Measurements from ENCODE around the gene AP5M1.
"Not testable (repeated sequence)": the region's sequence is repeated elsewhere in the genome, so short reads cannot be mapped to it uniquely, and the experiment has no call there.

The AP5M1 gene

GRCh38 chr14:57268161-57269069 is at the start of gene AP5M1, which contains the start of gene EXOC5:
Gene AP5M1 (plus strand): TSS chr14:57268971. CDS start chr14:57269315, 344 bp downstream.
Gene EXOC5 (minus strand): TSS chr14:57268905. CDS start chr14:57268648, 257 bp downstream.
- peak; percentile 97 for DNase-seq

DNA sequence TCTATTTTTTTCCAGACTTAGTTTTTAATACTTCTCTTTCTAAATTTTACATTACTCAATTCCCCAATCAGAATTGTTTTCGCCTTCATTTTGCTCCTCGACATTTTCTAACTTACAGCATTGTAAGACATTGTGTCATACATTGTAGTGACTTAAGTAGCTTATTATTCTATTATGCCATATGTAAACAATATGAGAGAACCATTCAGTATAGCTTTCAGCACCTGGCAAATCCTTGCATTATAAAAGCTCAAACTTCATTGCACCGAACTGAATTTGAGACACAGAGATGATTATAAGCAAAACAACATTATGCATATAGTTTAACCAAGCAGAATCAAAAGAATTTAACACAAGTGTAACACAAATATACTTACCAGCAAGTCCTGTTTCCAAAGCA is 46.8 kb upstream of the AP5M1 start:
- no peak for DNase-seq

DNA sequence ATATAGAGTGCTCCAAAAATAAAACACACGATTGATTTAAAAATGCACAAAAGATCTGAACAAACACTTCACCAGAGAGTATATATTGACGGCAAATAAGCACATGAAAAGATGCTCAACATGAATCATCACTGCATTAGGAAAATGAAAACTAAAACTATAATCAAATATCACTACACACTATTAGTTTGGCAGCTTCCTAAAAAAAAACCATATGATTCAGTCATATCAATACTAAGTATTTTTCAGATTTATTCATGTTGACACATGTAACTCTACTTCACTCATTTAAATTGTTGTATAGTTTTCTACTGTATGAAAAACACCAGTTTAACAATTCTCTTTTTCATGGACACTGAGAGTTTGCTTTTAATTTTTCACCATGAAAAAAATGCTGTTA is 41.7 kb upstream of the AP5M1 start:
- DNase-seq = peak; percentile 24

GRCh38 chr14:57228320-57228719 is 40.5 kb upstream of the AP5M1 start:
- DNase-seq = not testable (repeated sequence)

GRCh38 chr14:57232006-57232405 is 36.8 kb upstream of the AP5M1 start:
- peak; percentile 67 for DNase-seq

GRCh38 chr14:57240115-57240514 is 28.7 kb upstream of the AP5M1 start:
- not testable (repeated sequence) for DNase-seq

DNA sequence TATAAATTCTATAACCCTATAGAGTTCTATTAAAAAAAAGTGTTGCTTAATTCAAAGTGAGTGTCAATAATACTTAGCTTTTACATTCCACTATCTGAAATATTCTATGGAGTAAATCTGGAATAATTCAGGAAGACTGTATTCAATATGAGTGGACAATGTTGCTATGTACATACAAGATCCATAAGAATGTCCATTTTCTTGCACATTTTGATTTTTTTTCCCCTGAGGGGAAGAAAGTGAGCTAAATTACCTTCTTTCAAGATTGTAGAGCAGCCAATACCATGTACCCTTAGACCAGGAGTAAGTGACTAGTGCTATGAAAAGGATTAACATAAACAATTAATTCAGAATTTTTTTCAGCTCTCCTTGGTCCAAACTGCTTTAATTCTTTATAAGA is 25.5 kb upstream of the AP5M1 start:
- DNase-seq = no peak

DNA sequence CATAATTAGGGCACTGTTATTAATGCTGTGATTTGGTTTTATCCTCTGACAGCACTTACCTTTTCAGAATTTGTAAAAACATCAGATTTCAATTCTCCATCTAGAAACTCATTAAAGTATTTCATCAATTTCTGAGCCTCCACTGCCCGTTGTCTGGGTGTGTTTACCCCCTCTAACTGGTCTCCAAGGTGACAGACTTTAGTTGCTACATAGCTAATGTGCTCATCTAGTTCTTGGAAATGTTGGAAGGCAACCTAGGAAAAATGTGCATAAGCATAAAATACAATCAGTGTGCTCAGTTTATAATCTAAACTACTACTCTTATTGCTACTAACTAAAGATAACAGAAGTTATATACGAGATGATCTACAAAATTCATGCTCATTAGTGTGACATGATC is 24.7 kb upstream of the AP5M1 start:
- no peak for DNase-seq

GRCh38 chr14:57245941-57246340 is 22.8 kb upstream of the AP5M1 start:
- no peak for DNase-seq

DNA sequence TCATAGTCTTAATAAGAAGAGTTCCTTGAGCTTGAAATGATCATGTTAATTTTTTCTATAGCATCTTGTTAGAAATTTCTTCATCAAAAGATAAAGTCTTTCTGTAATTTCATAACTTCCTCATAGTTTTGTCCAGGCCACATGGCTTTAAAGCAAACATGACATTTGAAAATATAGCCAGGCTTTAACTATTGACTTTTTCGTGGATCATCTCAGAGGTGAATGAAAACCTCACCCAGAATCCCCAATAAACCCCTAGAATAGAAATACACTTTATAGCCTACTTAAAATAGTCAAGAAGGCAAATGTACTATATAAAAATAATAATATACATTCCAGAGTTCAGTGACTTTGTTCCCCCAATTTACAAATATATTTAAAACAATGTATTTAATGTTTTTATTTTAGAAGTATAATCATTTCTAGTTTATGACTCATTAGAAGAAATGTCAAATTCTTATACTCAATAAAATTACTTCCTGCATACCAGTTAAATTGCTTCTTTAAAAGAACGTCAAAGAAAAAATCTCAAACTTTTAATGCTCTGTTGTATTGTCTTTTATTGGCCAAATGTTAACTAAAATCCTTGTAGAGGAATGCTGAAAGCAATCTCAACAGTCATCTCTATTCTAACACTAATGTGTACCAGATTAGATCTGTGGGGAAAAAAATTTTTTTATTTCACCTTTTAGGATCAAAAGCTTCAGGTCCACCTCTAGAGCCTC is 21.7 kb upstream of the AP5M1 start:
- no peak for DNase-seq

DNA sequence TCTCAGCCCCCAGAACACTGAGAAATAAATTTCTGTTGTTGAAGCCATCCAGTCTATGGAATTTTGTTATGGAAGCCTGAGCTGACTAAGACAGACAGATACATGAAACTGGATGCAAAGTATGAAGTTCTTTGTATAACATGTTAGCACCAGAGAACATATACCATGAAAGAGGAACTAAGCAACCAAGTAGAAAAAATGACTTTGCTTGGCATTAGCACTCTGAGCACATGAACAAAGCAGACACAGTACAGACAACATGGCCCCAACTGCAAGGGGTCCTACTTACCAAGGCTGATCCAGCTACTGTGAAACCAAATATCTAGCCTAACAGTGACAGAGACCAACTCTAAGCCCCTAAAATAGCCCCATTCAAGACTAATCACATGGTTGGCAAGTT is 13.9 kb upstream of the AP5M1 start:
- DNase-seq = no peak

- DNase-seq = not testable (repeated sequence)
Observed at GRCh38 chr14:57258221-57258620, 10.6 kb upstream of the AP5M1 start.

DNA sequence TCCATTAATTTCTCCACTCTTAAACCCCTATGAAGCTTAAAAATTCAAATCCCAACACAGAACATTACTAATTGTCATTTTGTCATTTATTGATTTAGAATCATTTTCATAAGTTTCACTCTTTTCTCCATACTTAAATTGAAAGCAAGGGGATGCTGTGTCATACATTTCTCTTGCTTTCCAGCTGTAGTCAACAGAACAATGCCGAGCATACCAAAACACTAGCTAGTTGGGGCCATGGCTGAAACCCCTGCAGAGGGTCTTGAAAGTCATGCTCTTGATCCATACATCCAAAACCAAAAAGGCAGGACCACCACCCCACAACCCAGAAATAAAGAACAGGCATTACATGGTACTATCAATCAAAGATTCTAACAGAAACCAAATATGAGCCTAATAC is 9.1 kb upstream of the AP5M1 start:
- no peak for DNase-seq

GRCh38 chr14:57261604-57262003 is 7.2 kb upstream of the AP5M1 start:
- DNase-seq = no peak

GRCh38 chr14:57262117-57262516 is 6.7 kb upstream of the AP5M1 start:
- no peak for DNase-seq

GRCh38 chr14:57266065-57266464 is 2.7 kb upstream of the AP5M1 start:
- peak; percentile 19 for DNase-seq

GRCh38 chr14:57273236-57273635 is 4.5 kb downstream of the AP5M1 start:
- no peak for DNase-seq

DNA sequence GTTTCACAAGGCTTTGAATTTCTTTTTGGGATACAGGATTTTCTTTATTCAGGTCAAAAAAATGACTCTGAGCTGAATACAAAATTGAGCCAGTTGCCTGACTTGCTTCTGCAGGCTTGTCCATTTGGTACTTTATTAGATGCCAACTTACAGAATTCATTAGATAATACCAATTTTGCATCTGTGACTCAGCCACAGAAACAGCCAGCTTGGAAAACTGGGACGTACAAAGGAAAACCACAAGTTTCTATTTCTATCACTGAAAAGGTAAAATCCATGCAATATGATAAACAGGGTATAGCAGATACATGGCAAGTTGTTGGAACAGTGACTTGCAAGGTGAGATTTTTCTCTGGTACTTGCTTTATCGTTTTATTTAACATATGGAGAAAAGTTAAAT is 5.8 kb downstream of the AP5M1 start:
- no peak for DNase-seq

DNA sequence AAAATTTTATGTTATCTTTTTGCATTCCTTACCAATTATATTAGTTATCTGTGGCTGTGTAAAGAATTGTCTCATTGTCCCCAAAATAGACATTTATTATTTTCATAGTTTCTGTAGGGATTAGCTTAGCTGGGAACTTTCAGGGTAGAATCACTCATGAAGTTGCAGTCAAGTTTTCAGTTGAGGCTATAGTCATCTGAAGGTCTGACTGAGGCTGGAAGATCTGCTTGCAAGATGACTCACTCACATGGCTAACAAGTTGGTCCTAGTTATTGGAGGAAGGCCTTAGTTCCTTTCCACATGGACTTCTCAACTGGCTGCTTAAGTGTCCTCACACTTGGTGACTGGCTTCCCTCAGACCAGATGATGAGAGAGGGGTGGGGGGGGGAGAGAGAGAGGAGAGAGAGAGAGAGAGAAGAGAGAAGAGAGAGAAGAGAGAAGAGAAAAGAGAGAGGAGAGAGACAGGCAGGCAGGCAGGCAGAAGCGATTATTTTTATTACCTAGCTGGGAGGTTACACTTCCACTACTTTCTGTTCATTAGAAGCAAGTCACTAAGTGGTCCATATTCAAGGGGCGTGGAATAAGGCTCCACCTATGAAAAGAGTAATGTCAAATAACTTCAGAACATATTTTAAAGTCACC is 6.4 kb downstream of the AP5M1 start:
- DNase-seq = no peak

DNA sequence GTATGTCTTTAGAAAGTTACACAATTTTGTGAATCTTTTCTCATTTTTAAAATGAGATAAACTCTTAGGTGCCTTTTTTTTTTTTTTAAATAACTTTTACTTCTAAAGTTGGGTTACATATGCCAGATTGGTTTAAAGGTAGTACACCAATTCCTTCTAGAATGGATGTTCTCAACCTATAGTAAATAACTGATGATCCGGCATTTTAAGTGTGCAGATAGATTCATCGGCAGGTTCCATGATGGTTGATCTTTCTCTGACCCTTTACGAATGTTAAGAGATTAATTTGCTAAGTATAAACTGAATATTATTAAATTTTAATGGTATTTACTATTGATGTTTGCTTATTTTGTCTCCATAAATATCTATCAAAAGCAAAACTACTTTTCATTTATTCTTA is 8.3 kb downstream of the AP5M1 start:
- DNase-seq = no peak

GRCh38 chr14:57287745-57288144 is 19.0 kb downstream of the AP5M1 start:
- no peak for DNase-seq

DNA sequence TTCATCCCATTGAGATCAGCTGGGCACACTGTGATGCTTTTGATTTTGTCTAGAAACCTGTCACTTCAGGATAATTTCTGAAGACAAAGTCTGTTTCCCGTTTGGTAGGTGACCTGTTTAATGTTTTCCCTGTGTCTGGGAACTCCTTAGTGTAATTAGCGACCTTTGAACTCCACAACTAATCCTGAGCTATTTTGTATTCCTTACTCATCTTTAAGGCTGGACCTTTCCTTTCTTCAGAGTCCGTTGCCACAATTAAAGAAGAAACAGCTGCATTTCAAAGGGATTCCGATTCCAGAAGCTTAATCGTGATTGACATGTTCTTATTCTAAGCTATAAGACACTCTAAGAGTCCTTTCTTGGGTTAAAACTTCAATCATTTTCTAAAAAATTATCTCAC is 22.0 kb downstream of the AP5M1 start:
- DNase-seq = no peak

Data from inflammatory macrophage treated with lipopolysaccharide for 4 hours (primary cell).